NCI-H510A treated with DMSO at 0.1 percent for 48 hours (cell line): Measurements from ENCODE around the gene THSD1.
"Not testable (repeated sequence)": the region's sequence is repeated elsewhere in the genome, so short reads cannot be mapped to it uniquely, and the experiment has no call there.

Source experiments
- DNase-seq: peaks from one replicate; lab custom pipeline; 2025; lab: John Stamatoyannopoulos, UW

The THSD1 gene

DNA sequence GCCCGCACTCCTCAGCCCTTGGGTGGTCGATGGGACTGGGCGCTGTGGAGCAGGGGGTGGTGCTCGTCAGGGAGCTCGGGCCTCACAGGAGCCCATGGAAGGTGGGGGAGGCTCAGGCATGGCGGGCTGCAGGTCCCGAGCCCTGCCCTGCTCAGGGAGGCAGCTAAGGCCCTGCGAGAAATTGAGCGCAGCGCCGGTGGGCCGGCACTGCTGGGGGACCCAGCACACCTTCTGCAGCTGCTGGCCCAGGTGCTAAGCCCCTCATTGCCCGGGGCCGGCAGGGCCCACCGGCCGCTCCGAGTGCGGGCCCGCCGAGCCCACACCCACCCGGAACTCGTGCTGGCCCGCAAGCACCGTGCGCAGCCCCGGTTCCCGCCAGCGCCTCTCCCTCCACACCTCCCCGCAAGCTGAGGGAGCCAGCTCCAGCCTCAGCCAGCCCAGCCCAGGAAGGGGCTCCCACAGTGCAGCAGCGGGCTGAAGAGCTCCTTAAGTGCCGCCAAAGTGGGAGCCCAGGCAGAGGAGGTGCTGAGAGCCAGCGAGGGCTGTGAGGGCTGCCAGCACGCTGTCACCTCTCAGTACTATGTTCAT is 2.2 kb upstream of the THSD1 start:
- not testable (repeated sequence) for DNase-seq

DNA sequence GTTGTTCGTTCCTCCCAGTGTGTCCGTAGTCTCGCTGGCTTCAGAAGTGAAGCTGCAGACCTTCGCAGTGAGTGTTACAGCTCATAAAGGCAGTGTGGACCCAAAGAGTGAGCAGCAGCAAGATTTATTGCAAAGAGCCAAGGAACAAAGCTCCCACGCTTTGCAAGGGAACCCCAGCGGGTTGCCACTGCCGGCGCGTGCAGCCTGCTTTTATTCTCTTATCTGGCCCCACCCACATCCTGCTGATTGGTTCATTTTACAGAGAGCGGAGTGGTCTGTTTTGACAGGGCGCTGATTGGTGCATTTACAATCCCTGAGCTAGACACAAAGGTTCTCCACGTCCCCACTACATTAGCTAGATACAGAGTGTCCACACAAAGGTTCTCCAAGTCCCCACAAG is 1.5 kb upstream of the THSD1 start:
- not testable (repeated sequence) for DNase-seq

DNA sequence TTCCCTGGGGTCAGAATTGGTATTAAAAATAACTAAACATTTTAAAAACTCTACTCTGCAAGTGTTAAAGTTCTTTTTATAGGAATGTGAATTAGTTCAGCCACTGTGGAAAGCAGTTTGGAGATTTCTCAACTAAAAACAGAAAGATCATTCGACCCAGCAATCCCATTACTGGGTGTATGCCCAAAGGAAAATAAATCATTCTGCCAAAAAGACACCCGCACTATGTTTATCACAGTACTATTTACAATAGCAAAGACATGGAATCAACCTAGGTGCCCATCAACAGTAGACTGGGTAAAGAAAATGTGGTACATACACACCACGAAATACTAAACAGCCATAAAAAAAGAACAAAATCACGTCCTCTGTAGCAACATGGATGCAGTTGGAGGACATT is 657 bp upstream of the THSD1 start:
- no peak for DNase-seq

DNA sequence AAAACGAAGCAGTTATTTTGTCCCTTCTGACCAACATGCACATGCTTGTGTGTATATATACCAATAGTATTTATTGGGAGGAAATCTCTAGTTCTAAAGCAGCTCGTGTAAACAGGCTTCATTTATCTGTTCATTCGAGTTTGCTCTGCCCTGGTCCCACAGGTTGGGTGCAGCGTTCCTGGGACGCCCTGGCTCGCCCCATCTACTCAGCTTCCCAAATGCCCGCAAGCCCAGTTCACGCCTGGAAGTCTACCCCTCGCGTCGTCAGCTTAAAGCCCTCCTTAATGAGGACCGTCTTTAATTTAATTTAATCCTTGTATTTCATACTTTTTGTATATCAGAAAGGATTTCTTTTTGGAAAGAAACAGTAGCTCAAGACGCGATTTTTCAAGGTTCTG is 604 bp downstream of the THSD1 start:
- no peak for DNase-seq

DNA sequence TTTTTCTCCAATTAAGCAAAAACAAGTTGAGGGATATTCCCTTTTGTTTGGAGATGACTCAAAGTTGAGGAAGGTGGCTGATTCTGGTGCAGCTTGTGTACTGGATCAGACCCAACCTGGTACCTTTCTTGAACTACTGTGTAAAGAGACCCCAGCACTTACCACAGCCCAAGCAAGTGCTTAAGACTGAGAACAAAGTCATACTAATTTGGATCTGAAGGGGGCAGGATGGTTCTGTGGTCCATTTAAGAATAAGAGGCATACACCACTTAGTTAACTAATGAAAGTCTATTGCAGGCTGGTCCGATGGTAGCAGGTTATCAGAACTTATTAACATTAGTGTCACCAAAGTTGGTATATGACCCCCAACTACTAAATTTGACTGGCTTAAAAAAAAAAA is 6.3 kb downstream of the THSD1 start:
- no peak for DNase-seq

DNA sequence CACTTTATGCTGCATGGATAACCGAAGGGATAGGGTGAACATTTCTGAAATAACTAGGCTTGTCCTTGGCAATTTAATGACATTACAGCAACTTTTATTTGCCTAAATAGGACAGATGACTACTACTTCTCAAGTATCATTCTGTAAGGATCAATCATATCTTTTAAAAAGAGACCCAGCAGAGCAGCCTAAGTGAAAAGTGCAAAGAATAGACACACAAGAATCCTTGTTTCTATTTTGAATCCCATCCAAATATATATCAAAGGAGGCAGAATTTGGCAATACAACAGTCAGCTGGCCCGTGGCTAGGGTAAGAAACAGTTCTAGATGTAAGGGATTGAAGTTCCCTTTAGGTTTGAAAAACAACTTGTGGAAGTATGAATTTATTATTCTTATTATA is 6.9 kb downstream of the THSD1 start:
- DNase-seq, result no peak

DNA sequence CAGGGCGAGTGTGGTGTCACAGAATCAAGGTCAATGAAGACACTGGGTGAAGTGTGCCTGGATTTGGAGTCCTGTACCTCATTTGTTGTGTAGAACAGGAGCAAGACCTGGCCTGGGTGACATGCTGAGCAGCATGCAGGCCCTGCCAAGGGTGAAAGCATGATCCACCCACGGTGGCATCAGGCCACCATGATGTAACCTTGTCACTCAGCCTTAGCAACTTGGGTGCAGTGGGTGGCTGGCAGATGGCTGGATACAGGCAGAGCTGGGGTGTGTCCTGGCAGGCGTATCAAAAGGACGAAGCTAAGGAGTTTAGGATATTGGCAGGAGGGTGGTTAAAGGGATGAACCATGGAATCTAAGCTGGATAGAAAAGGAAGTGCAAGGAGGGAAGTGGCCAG is 10.3 kb downstream of the THSD1 start:
- DNase-seq, result no peak

DNA sequence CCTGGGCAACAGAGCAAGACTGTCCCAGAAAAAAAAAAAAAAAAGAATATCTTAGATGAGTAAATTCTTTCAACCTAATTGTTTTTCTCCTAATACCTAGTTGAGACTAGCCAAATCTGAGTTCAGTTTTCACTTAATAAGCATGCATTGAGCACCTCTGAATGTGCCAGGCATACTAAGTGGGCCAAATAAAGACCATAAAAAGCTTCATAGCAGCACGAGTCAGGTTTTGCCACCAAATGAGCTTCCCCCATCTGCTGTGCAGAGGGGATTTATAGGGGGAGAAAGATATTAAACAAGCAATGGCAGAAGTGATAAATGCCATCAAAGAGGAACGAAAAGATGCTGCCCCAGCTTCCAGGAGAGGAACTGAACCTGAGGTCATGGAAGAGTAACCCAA is 11.4 kb downstream of the THSD1 start:
- no peak for DNase-seq

DNA sequence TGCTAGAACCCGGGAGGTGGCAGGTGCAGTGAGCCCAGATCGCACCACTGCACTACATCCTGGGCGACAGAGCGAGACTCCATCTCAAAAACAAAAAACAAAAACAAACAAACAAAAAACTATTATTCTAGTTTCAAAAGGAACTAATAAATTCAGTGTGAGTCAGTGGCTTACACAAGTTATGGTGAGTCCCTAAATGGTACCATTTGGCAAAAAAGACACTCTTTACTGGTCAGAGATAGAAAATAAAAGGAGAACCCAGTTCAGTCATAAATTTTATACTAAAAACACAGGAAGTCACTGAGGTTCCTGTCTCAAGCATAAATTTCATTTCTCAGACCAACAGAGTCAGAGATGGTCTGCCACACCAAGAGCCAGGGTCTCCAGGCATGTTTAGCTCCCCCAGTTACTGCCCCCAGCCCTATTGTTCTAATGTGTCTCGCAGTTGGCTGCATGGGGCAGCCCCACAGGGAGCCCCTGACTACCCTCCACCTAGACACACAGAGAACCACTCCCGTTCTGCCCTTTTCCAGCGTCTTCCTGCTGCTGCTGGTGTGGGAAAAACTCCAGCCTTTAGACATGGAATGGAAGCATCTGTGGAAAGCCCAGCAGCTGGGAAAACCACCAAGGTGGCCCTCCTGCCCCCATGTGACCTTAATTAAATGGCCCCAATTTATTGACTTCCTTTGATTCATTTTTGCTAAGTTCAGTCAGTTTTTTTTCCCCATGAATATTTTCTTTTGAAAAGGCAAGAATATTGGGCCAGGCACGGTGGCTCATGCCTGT is 12.2 kb downstream of the THSD1 start:
- no peak for DNase-seq

DNA sequence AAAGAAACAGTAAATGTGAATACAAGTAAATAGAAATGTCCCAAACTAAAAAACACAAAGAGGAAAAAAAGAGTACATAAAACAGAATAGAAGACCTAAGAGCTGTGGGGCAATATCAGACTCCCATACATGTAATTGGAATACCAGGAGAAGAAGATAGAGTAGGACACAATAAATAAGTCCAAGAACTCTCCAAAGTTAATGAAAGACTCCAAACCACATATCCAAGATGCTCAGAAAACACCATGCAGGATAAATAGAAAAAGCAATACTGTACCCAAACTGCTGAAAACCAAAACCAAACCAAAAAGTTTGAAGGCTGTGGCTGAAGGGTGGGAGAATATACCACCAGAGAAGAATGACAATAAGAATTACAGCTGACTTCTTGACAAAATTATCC is 18.3 kb downstream of the THSD1 start:
- no peak for DNase-seq

DNA sequence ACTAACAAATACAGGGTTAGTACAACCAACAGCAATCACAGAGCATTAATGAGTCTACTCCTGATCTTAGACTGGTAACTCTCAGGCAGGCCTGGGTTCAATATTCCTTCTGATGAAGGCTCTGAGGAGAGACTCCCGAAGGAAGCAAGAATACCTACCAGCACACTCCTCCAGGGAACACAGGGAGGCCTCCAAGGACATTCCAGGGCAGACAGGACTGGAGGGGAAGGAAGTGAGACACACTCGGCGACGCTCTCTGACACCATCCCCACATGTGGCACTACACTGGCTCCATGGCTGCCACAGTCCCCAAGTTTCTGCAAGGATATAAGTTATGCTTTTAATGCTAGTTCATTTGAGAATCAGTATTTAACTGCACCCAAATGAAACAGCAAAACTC is 20.1 kb downstream of the THSD1 start:
- no peak for DNase-seq

DNA sequence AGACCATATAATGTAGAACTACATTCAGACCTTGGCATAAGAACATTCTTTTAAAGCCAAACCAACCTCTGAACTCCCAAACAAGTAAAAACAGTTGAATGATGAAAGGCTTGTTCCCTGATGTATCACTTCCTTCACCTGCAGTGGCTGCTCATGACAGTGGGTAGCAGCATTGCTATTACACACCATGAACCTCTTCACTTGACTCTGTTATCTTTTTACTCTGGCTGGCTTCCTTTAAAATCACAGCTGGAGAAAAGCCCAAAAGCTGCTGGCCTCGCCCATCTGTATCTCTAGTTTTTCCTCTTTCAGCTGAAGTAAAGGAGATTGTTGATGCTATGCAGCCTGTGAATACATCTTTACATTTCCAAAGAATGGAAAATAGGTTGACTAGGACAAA is 22.6 kb downstream of the THSD1 start:
- no peak for DNase-seq

DNA sequence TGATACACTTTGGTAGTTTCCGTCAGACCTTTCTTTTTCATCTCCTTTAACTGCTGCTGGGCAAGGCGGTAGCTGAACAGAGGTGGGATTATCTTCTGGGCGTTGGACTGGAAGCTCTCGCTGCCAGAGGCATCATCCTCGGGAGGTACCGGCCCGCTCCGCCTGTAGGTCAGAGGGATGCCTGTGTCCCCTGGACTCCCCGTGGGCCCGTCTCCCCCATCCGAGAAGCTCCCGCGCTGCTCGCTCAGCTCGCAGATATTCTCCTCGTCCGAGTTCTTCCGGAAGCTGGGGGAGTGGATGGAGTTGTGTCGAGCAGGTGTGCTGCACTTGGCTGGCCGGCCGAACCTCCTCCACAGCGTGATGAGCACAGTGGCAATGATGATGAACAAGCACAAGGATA is 27.7 kb downstream of the THSD1 start:
- no peak for DNase-seq

DNA sequence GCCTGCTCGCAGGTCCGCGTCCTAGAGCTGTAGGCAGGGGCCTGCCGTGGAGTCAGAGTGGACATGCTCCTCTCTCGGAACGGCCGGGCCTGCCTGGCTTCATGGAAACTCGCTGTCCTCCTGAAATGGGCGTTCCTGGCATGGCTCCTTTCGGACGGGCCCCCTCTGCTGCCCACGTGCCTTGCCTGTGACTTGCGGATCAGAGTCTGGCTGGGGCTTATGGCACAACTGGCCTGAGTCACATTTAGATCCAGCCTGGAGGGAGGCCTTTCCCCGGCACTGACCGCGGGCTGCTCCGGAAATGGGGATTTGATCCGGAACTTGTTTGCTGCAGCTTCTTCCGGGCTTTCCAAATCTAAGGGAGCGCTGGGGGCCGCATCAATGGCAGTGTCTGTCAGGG is 28.1 kb downstream of the THSD1 start:
- no peak for DNase-seq

DNA sequence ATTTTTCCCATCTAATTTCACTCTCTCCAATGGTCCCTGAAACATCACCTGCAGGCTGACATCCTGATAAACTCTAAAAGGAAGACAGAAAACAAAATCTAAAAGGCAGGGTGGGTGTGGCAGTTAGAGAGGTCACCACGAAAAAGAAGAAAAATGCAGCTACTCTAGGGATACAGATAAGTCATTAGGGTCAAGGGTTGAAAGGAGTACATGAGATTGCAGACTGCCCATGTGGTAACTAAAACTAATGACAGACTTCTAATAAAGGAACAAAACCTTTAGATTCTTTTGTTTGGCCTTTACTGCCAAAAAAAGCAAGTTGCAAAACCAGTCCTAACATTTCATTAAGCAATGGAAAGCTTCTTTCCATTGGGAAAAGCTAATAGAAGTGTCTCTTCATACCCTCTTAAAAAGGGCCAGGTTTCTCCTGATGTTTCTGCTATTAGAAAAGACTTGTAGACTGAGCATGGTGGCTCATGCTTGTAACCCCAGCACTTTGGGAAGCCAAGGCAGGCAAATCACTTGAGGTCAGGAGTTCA is 31.0 kb downstream of the THSD1 start:
- no peak for DNase-seq

DNA sequence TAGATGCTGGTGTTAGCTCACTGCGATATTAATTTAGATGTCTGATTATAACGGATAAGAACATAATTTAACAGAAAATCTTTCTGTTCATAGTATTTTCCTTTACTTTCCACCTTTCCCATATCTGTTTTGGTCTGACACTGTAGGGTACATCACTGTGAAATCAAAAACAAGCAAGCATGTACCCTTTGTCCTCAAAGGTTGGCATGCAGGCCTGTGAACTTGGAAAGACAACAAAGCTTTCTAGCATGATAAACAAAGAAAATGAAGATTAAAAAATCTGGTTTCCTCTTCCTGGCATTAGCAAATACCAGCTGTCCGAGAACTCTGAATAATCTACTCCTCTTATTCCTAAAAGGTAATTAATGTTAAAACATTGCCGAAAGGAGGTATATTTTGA is 31.6 kb downstream of the THSD1 start:
- no peak for DNase-seq

DNA sequence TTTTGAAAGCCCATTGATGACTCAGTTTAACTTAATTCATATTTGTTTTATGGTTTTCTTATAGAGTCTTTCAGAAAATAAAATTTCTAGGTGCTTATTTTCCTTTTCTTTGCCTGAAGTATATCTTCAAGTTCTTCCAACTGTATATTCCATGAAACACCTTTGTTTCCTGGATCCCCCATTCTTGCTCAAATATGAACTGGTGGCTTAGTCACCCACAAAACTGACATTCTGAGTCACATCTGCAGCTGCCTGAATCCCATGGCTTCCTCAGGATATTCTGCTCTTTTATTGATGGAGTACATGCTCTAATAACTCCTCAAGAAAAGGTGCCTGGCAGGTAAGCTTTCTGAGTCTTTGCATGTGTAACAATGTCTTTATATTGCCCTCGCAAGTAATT is 32.7 kb downstream of the THSD1 start:
- DNase-seq, result not testable (repeated sequence)

DNA sequence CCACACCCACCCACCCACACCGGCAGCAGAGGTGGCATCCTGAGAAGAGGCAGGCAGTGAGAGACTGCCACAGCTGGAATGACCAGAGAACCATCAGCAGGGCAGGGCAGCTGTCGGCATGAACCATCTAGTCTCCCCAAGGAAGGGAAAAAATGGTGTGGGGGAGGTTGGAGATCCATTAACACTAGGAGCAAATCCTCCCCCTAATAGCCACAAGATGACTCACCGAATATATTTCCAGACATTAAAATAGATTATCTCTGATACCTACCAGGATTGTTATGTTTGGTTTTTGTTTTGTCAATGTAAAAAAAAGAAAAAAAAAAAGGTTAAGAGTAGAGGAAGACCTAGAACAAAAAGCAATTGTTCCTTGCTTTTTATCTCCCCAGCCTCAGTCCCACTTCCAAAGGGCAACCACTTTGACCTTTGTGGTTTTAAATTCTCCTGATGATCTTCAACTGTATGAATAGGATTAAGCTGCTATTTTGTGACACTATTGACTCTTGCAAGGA is 34.2 kb downstream of the THSD1 start:
- DNase-seq, result no peak

DNA sequence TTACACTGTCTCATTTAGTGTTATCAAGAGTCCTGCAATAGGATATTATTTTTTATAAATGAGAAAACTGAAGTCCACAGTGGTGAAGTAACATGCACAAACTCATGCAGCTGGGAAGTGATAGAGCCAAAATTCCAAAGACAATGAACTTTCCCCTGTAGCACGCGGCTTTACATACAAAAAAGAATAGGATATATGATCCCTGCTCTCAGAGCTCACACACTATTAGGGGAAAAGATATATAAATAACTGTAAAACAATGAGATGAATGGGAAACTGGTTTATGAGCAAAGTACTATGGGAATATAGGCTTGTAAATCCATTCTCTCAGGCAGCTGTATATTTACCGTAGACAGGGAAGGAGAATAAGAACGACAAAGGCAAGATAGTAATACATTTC is 39.7 kb downstream of the THSD1 start:
- no peak for DNase-seq

DNA sequence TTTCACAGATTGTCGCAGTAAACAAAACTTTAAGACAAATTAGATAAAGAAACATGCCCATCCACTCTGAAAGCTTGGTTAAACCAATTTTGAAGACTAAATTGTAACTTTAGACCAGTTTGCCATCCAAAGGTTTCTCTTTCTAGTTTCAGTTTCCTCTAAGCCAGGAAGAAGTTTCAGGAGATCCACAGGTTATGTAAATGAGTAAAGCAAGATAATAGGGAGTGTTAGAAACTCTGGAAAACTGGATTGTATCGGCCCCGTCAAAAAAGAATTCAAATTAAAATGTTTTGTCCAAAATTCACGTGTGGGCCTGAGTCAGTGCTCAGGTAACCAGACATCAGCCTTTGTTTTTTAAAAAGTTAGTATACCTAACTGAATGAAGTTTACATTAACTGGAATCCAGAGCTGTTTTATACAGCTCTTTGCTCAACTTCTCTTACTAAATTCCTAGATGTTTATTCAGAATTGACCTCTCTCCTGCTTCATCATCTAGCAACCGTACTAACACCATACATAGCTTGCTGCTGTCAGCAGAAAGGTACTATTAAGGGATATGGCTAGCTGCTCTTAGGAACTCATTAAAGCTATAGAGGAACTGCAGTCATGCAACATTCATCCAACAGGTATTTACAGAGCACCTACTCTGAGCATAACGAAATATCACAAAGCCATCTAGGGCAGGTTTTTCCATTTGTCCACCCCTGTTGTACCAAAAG is 43.6 kb downstream of the THSD1 start:
- not testable (repeated sequence) for DNase-seq

DNA sequence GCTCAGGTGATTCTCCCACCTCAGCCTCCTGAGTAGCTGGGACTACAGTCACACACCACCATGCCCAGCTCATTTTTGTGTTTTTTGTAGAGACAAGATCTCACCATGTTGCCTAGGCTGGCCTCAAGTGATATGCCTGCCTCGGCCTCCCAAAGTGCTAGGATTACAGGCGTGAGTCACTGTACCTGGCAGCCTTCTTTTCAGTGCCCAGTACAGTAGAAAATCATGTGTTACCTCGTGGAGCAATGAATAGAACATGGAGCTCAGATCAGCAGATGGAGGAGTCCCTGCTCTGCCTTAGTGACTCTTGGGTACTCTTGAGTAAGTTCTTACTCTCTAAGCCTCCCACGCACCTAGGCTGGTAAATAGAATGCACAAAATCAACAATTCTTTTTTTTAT is 44.7 kb downstream of the THSD1 start:
- no peak for DNase-seq

DNA sequence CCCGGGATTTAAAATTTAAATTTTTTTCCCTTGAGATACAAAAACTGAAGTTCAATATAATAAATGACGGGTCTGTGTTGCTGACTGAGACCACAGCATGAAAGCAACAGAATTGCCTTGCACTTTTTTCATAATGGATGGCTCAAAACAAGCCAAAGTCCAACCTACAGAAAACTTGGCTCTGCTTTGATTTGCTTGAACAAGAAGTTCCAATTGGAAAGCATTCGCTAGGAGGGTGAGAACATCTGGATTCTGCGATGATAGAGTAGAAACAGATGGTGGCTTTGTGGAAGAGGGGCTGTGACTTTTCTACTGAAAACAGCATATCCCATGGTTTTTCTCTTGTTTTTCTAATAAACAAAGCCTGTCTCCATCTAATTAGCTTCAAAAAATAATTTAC is 46.4 kb downstream of the THSD1 start:
- no peak for DNase-seq

DNA sequence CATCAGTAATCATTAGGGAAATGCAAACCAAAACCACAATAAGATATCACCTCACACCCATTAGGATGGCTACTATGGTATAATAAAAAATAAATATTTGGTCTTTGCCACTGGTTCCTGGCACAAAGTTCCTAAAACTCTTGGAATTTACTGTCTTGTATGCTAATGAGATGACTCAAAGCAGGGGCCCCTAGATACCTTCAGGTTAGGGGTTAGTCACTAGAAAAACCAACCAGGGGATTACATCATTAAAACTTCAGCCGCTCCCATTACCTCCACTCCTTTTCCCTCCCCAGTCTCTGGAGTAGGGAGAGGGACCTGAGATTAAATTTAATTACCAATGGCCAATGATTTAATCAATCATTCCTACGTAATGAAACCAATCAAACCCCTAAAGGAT is 49.6 kb downstream of the THSD1 start:
- no peak for DNase-seq
